Islet precursor cell (in vitro differentiated cells): ENCODE data around the gene MEN1.
A peak's percentile ranks its signal among the peaks of the same experiment; 100 is the strongest.

Experiments
- DNase-seq: peaks from one replicate; pipeline ENCODE4 v3.0.0-alpha.2; 2018

The MEN1 gene

GRCh38 chr11:64845129-64845775 is 34.9 kb upstream of the MEN1 start:
- no peak for DNase-seq

- DNase-seq, result peak; percentile 92
Measured at GRCh38 chr11:64844330-64845128, 34.2 kb upstream of the MEN1 start, which contains the start of gene CDC42BPG. TSS of gene CDC42BPG (minus strand) at chr11:64844653. CDS start at chr11:64844569, 84 bp downstream.

DNA sequence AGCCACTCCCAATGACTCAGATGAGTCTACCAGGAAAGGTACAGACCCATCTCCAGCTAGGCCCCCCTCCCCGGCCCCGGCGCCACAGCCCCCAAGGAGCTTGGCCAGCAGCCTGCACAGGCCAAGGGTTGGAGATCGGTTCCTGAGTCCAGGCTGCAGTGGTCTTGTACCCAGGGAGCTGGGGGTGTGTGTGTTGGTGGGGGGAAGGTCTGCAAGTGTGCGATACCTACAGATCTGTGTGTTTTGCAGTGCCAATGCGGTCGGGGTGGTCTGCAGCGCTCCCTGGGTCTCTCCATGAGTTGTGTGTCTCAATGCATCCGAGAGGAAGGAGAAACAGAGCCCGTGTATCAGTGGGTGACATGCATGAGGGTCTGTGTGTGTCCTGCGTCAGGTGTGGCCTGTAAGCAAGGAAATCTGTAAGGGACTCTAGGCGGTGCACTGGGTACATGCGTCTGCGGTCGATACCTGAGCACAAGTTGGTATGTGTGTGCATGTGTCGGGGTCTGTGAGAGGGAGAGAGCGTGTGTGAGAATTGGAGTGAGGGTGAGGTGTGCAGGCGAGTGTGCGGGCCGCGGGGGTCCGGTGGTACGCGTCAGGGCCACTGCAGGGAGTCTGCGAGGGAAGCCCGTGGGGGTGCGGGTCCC is 33.5 kb upstream of the MEN1 start:
- DNase-seq, result no peak

DNA sequence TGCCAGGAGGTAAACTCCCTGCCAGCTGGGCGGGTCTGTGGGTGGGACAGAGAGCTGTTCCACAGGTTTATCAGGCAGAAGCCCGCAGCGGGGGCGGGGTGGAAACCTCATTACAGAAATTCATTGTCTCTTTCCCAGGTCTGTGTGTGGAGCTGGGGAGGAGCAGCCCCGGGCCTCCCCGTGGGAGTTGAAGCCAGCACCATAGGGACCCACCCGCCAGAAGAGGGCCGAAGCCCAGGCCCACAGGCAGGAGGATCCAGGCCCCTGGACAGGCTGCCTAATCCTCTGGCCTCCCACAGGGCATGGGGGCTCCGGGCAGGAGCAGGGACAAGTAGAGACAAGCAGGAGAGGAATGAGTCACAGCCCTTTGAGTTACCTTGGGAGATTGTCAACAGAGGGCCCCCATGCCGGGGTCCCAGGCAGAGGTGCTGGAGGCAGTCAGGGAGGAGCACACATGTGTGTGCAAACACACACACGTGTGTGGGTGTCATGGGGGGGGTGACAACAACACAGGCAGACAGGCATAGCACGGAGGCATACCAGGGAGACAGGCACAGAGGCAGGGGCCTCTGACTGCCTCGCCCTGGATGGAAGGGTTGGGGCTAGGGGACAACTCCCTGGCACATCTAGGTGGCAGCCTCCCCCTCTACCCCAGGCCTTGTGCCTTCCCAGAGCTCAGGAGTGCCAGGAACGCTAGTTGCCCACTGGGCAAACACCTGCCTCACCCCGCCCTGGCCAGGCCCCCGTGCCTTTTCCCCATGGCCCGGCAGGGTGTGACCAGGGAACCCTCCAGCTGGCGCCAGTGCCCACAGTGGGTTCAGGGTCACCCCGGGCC is 32.7 kb upstream of the MEN1 start:
- peak; percentile 93 for DNase-seq

GRCh38 chr11:64842366-64842759 is 32.0 kb upstream of the MEN1 start:
- DNase-seq, result peak; percentile 92

GRCh38 chr11:64841592-64842365 is 31.4 kb upstream of the MEN1 start:
- DNase-seq, result peak; percentile 91

- no peak for DNase-seq
Measured at GRCh38 chr11:64839887-64840782, 29.8 kb upstream of the MEN1 start.

DNA sequence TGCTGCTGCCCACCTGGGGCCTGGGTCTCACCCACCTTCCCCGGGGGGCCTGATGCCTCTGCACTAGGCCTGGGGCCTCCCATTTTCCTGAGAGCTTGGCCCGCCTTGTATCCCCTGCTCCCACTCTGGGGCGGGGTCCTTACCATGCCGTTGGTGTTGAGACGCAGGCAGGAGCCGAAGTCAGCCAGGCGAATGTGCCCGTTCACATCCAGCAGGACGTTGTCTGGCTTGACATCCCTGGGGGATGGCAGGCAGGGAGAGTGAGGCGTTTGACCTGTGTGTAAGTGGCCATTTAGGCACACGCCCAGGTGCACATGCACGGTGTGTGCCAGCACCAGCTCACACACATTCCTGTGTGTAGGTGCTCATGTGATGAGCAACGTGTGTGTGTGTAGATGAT is 29.0 kb upstream of the MEN1 start:
- DNase-seq, result no peak

- no peak for DNase-seq
Measured at GRCh38 chr11:64838600-64839334, 28.4 kb upstream of the MEN1 start.

GRCh38 chr11:64837887-64838351 is 27.6 kb upstream of the MEN1 start:
- DNase-seq, result no peak

DNA sequence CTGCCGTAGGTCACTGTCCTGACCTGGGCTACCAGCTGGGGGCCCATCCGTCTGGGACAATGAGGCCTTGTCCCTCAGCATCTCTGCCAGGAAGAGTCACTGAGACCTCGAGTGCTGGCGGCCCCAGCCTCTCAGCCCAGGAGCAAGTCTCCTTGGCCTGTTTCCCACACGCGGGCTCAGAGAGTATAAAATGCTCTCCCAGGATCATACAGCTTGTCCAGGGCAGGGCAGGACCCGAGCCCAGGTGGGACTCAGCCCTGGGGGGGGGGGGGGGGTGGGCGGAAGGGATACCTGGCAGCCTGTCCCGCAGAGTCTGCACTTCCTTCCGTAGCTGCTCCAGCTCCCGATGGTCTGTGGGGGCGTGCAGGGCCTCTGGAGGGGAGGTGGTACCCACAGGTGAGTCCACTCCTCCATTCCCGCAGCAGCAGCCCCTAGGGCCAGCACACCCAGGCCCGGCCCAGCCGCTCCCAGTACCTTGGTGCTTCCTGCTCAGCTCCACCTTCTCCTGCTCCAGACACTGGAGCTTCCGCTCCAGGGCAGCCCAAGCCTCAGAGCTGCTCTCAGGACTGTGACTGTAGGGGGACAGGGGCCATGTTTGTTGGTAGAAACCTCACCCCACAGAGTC is 26.2 kb upstream of the MEN1 start:
- DNase-seq, result no peak

- no peak for DNase-seq
Measured at GRCh38 chr11:64835616-64836447, 25.5 kb upstream of the MEN1 start.

DNA sequence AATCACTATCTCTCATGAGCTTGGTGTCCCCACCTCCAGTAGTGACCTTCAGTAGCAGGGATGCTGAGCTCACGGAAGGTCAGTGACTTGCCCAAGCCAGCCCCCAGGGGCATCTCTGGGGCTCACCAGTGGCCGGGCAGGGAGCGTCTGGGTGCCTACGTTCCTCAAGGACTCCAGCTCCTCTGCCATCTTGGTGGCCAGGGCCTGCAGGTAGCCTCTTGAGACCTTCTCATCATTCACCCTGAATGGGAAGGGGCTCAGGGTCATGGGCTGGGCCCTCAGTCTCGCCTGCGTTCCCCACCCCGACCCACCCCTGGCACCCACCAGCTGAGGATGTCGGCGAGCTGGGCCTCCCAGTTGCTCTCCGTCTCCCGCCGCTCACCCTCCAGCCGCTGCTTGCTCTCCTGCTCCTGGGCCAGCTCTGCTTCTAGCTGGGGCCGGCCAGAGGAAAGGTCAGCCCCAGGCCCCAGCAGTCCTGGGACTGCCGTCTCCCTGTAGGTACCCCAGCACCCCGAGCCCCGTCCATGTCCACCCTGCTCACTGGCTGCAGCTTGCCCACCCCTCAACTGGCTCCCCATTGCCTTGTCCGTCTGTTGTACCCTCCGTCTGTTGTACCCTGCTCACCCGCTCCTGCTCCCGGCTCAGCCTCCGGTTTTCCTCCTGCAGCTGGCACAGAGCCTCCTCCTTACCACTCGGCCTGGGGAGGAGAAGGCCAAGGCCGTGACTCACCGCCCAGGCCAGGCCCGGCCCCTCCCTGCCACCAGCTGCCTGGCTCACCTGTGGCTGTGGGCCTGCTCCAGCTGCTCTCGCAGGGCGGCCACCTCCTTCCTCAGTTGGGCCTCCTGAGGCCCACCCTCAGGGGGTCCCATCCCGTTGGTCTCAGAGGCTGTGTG is 24.6 kb upstream of the MEN1 start:
- DNase-seq, result no peak

- no peak for DNase-seq
Measured at GRCh38 chr11:64834031-64834722, 23.8 kb upstream of the MEN1 start.

DNA sequence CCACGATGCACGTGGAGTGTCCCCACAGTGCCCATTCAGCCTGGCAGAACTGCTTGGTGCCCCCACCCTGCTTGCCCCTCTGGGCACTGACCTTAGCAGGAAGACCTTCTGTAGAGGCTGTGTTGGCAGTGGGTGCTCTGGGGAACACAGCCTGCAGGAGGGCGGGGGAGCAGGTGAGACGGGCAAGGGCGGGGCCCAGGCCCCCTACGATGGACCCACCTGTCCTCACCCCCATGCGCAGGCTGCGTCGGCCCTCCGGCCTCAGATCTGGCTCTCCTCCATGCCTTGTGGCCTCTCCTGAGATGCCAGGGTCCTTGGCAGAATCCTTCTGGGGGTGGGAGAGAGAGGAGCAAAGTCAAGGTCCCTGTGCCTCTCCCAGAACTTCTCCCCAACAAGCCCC is 23.2 kb upstream of the MEN1 start:
- no peak for DNase-seq

- DNase-seq, result no peak
Measured at GRCh38 chr11:64833198-64833502, 22.8 kb upstream of the MEN1 start.

DNA sequence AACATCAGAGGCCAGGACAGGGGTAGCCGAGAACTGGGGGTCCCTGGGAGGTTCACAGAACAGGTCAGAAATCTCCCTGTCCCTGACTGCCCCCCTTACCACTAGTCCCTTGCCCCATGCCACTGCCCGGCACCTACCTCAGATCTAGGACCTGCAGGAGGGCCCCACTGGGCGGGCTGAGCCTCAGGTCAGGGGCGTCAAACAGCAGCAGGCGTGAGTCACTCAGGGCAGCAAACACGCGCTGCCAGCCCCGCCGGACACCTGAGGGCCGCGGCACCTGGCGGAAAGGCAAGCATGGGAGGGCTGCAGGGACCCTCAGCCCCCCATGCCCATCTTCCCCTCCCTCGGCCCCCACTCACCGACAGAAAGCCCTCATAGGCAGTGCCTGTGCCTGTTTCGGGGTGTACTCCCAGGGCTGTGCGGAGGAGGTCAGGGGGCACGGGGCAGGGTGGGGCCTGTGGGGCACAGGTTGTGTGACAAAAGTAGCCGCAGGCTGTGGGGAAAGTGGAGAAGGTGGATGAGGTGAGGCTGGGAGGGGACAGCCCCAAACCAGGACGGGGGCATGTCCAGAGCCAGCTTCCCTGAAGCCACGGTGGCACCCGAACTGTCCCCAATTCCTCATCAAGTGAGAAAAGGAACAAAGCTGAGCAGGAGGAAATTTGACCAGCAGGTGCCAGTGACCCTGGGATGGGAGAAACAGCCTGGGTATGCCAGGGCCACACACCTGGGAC is 22.3 kb upstream of the MEN1 start:
- no peak for DNase-seq
